H1 (cell line): ENCODE measurements around the gene RALGAPB. TPM values are rescaled to one million over a fixed set of nuclear protein-coding genes. Genes with fewer than 3 reads are reported as not detected.
A peak's percentile ranks its signal among the peaks of the same experiment; 100 is the strongest.

Experiments
- CTCF ChIA-PET: fragments of 300-600 bp; sonication (Branson Sonifier 250); formaldehyde crosslinking; loops from one replicate; lab custom pipeline; 2021; ENCODE audit not compliant: partially characterized antibody; lab: Charles Lee
- POLR2A ChIA-PET: fragments of 300-600 bp; sonication (Branson Sonifier 250); formaldehyde crosslinking; loops from one replicate; lab custom pipeline; 2021; ENCODE audit warnings: inconsistent platforms; ENCODE audit not compliant: partially characterized antibody; lab: Charles Lee
- DNase-seq, 2 experiments: peaks; one replicate each; pipeline versions ENCODE4 v3.0.0 to v3.0.0-alpha.2; 2010 to 2022; ENCODE audit warnings: low spot score in 2 of 2, low read depth in 1 of 2, mixed read lengths in 1 of 2
- FAIRE-seq: peaks from 2 replicates; lab custom pipeline; 2011; peaks lifted over from hg19 to GRCh38; lab: Jason Lieb, UNC
- H2AFZ ChIP-seq: 2 replicates; pipeline ENCODE4 v1.8.1; 2012; ENCODE audit warnings: low read length, inconsistent platforms
- H2AK5ac ChIP-seq: 2 replicates; pipeline ENCODE4 v1.6.1; 2013; ENCODE audit warnings: low read depth, low read length
- H2BK120ac ChIP-seq: replicated peaks from 2 replicates; pipeline ENCODE3; 2013; ENCODE audit warnings: low read depth, low read length, inconsistent platforms
- H2BK12ac ChIP-seq: 2 replicates; pipeline ENCODE4 v1.6.1; 2013; ENCODE audit warnings: low read depth, low read length
- H2BK15ac ChIP-seq: 2 replicates; pipeline ENCODE4 v1.6.1; 2013; ENCODE audit warnings: low read length
- H2BK20ac ChIP-seq: 2 replicates; pipeline ENCODE4 v1.6.1; 2013; ENCODE audit warnings: low read length
- H2BK5ac ChIP-seq: 2 replicates; pipeline ENCODE4 v1.6.1; 2013; ENCODE audit warnings: low read depth, low read length
- H3K14ac ChIP-seq: 2 replicates; pipeline ENCODE4 v1.6.1; 2013; ENCODE audit warnings: inconsistent platforms; ENCODE audit not compliant: insufficient read length
- H3K18ac ChIP-seq: 2 replicates; pipeline ENCODE4 v1.6.1; 2013; ENCODE audit warnings: low read length; ENCODE audit errors: extremely low read depth
- H3K23ac ChIP-seq: 2 replicates; pipeline ENCODE4 v1.6.1; 2013; ENCODE audit warnings: inconsistent platforms; ENCODE audit not compliant: insufficient read length
- H3K23me2 ChIP-seq: 2 replicates; pipeline ENCODE4 v1.6.1; 2013; ENCODE audit warnings: low read depth, low read length
- H3K27ac ChIP-seq: 2 replicates; pipeline ENCODE4 v1.6.1; 2011; ENCODE audit warnings: low read depth, low read length, inconsistent platforms
- H3K27me3 ChIP-seq, 4 experiments: replicated peaks in 1 of 4; 1 replicate in 1 of 4; 2 replicates in 3 of 4; pipeline versions ENCODE4 v1.6.1 to v1.8.1; 2011 to 2013; ENCODE audit warnings: low read length in 3 of 4, mild to moderate bottlenecking in 3 of 4, inconsistent platforms in 2 of 4, mixed read lengths in 2 of 4, moderate library complexity in 1 of 4; ENCODE audit not compliant: control insufficient read depth in 3 of 4, insufficient read depth in 3 of 4; ENCODE audit errors: extremely low read depth in 1 of 4
- H3K36me3 ChIP-seq, 4 experiments: 2 replicates each; pipeline versions ENCODE4 v1.6.1 to v1.8.1; 2011 to 2013; ENCODE audit warnings: mild to moderate bottlenecking in 4 of 4, low read length in 3 of 4, moderate library complexity in 2 of 4, control low read depth in 1 of 4, inconsistent platforms in 1 of 4; ENCODE audit not compliant: insufficient read depth in 4 of 4, control insufficient read depth in 2 of 4
- H3K4ac ChIP-seq: replicated peaks from 2 replicates; pipeline ENCODE3; 2013; ENCODE audit warnings: low read length, low read depth, mixed read lengths, inconsistent platforms; ENCODE audit not compliant: insufficient read length
- H3K4me1 ChIP-seq, 4 experiments: replicated peaks in 1 of 4; 1 replicate in 1 of 4; 2 replicates in 3 of 4; pipeline versions ENCODE4 v1.6.1 to v1.8.1; 2011 to 2013; ENCODE audit warnings: low read length in 3 of 4, inconsistent platforms in 2 of 4, mixed read lengths in 1 of 4; ENCODE audit not compliant: insufficient read depth in 4 of 4, control insufficient read depth in 3 of 4
- H3K4me2 ChIP-seq, 2 experiments: 2 replicates each; pipeline versions ENCODE4 v1.6.1 to v1.8.1; 2011 to 2013; ENCODE audit warnings: low read depth in 2 of 2, low read length in 2 of 2, control low read depth in 1 of 2, inconsistent platforms in 1 of 2, mild to moderate bottlenecking in 1 of 2; ENCODE audit not compliant: insufficient read depth in 1 of 2
- H3K4me3 ChIP-seq, 4 experiments: fragments of 200-600, 300-600 bp in 1 of 4; sonication (generic), shearing (Covaris generic), sonication (Bioruptor Twin) in 1 of 4; 2 replicates each; pipeline versions ENCODE4 v1.5.1 to v1.8.1; 2011 to 2016; ENCODE audit warnings: low read length in 4 of 4, low read depth in 3 of 4, control low read depth in 2 of 4, inconsistent platforms in 2 of 4, mild to moderate bottlenecking in 2 of 4, mixed read lengths in 1 of 4, moderate library complexity in 1 of 4; ENCODE audit not compliant: insufficient read depth in 2 of 4; ENCODE audit errors: extremely low read depth in 1 of 4
- H3K56ac ChIP-seq: replicated peaks from 2 replicates; pipeline ENCODE3; 2013; ENCODE audit warnings: low read depth, mild to moderate bottlenecking, mixed read lengths, low read length, inconsistent platforms; ENCODE audit not compliant: insufficient read length
- H3K79me1 ChIP-seq: 2 replicates; pipeline ENCODE4 v1.6.1; 2013; ENCODE audit warnings: low read depth, low read length, control low read depth
- H3K79me2 ChIP-seq, 2 experiments: 2 replicates each; pipeline versions ENCODE4 v1.6.1 to v1.8.1; 2012 to 2013; ENCODE audit warnings: low read length in 2 of 2, mild to moderate bottlenecking in 2 of 2, inconsistent platforms in 1 of 2; ENCODE audit not compliant: insufficient read depth in 2 of 2, control insufficient read depth in 1 of 2
- H3K9ac ChIP-seq, 4 experiments: replicated peaks in 1 of 4; 1 replicate in 1 of 4; 2 replicates in 3 of 4; pipeline versions ENCODE4 v1.6.1 to v1.8.1; 2011 to 2013; ENCODE audit warnings: low read depth in 3 of 4, low read length in 3 of 4, control low read depth in 2 of 4, mild to moderate bottlenecking in 2 of 4, moderate library complexity in 2 of 4, inconsistent platforms in 1 of 4; ENCODE audit errors: extremely low read depth in 1 of 4
- H3K9me3 ChIP-seq, 2 experiments: 2 replicates each; pipeline versions ENCODE4 v1.6.1 to v1.8.1; 2012 to 2013; ENCODE audit warnings: mild to moderate bottlenecking in 2 of 2, moderate library complexity in 2 of 2, control low read depth in 1 of 2, inconsistent platforms in 1 of 2, low read depth in 1 of 2, low read length in 1 of 2, mixed read lengths in 1 of 2; ENCODE audit not compliant: insufficient read depth in 2 of 2
- H4K20me1 ChIP-seq, 2 experiments: replicated peaks in 1 of 2; 2 replicates each; pipeline versions ENCODE3 to v1.8.1; 2011 to 2013; ENCODE audit warnings: inconsistent platforms in 2 of 2, low read length in 2 of 2, mild to moderate bottlenecking in 1 of 2; ENCODE audit not compliant: insufficient read depth in 2 of 2, control insufficient read depth in 1 of 2
- H4K5ac ChIP-seq: 2 replicates; pipeline ENCODE4 v1.6.1; 2013; ENCODE audit warnings: low read length, low read depth, mixed read lengths, inconsistent platforms; ENCODE audit not compliant: insufficient read length
- H4K8ac ChIP-seq: 2 replicates; pipeline ENCODE4 v1.8.0; 2013; ENCODE audit warnings: mild to moderate bottlenecking, moderate library complexity, low read length, inconsistent platforms; ENCODE audit not compliant: insufficient read depth; ENCODE audit errors: extremely low read depth
- H4K91ac ChIP-seq: replicated peaks from 2 replicates; pipeline ENCODE3; 2013; ENCODE audit warnings: low read length, mixed read lengths, inconsistent platforms; ENCODE audit not compliant: insufficient read length
- SP2 ChIP-seq: IDR thresholded peaks from 2 replicates; pipeline ENCODE4 v1.6.1; 2012; ENCODE audit warnings: mild to moderate bottlenecking, low read length, inconsistent platforms
- SRF ChIP-seq: IDR thresholded peaks from 2 replicates; pipeline ENCODE4 v1.6.1; 2011; ENCODE audit warnings: mild to moderate bottlenecking, low read depth, low read length, moderate library complexity
- WGBS, 2 experiments: shearing (Covaris generic) in 1 of 2; methylation state at CpG; one replicate each; pipeline versions ENCODE4 v1.1.6 to v1.1.7; 2013 to 2015; ENCODE audit warnings: low lambda C conversion rate in 2 of 2, mixed read lengths in 2 of 2, inconsistent platforms in 1 of 2, low coverage in 1 of 2, missing lambda C conversion rate in 1 of 2; ENCODE audit not compliant: insufficient replicate concordance in 2 of 2, insufficient coverage in 1 of 2, insufficient read length in 1 of 2; ENCODE audit errors: extremely low coverage in 1 of 2, missing lambda C conversion rate in 1 of 2; 5-methylcytosine and 5-hydroxymethylcytosine counted together
- polyA plus RNA-seq, 7 experiments: library from polyadenylated mRNA; depleted of rRNA in 3 of 7; stranded (reverse) in 5 of 7; unstranded in 2 of 7; fragments of >200 nt in 5 of 7; fragments of 200-250 nt in 2 of 7; gene quantifications; 1 replicate in 5 of 7; 2 replicates in 1 of 7; 4 replicates in 1 of 7; pipeline versions ENCODE4 v1.2.1 to v1.2.3, GENCODE V29; 2011 to 2013; ENCODE audit warnings: missing spikeins in 2 of 7, mixed read lengths in 2 of 7
- total RNA-seq: library from RNA; stranded (reverse); fragmentation: NEBNext Ultra II Directional; extraction: Animal tissue kit (Norgen Biotek cat#: 25700); gene quantifications from 2 replicates; pipeline ENCODE4 v1.2.1, GENCODE V29; 2021

Gene RALGAPB
- total and polyA plus RNA-seq, 2 of the 8 experiments (the other 6 are each of a cell fraction or from before 2014, with no cell fraction given) = 10.6 to 35.1 TPM

DNA sequence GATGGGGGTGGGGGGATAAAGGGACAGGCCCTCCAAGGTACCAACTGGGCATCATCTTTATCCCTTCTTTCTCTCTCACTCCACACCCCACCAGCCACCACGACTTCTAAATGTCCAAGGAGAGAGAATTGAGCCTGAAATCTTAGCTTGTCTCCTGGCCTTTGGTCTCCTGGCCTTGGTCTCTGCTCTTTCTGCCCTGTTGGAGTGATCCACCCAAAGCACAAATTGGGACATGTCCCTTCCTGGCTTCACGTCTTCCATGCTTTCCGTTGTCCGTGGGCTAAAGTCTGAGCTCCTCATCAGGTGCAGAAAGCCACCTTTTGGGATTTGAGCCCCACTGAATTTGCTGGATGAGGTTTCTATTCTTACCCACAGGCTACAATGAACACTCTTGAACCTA is 116.7 kb downstream of the RALGAPB start:
- H3K14ac ChIP-seq = no peak overlapping the region
- H3K23me2 ChIP-seq = peaks cover 11% of the 10 kb centered on the region
- no peak overlapping the region for H3K4me3 ChIP-seq
- H2BK120ac ChIP-seq = no peak overlapping the region
- H3K27me3 ChIP-seq = no peaks in the 10 kb centered on the region
- H2BK5ac ChIP-seq = no peak overlapping the region
- no peak for FAIRE-seq
- no peak overlapping the region for H3K18ac ChIP-seq
- H2AFZ ChIP-seq = no peak overlapping the region
- no peak for TF ChIP-seq SRF
- no peak for TF ChIP-seq SP2
- no peak overlapping the region for H4K5ac ChIP-seq
- H3K79me2 ChIP-seq = no peaks in the 10 kb centered on the region
- H3K79me1 ChIP-seq = no peaks in the 10 kb centered on the region; the same call in 1 of the 2 replicates
- H3K9ac ChIP-seq = no peak overlapping the region
- H3K9me3 ChIP-seq = no peaks in the 10 kb centered on the region
- no peaks in the 10 kb centered on the region for H3K36me3 ChIP-seq
- H2BK20ac ChIP-seq = no peak overlapping the region
- H3K4me1 ChIP-seq = peaks cover 0 to 12% (median 4%) of the 10 kb centered on the region in 4 experiments; a peak in 3 of 7 replicates
- H3K27ac ChIP-seq = no peak overlapping the region
- H3K4me2 ChIP-seq = no peak overlapping the region
- H3K56ac ChIP-seq = peak overlapping the region; percentile 74
- H3K23ac ChIP-seq = no peak overlapping the region
- no peak overlapping the region for H4K91ac ChIP-seq
- WGBS, 2 experiments = 78% methylated on average over 4 of the region's 4 CpGs; no CpG with 5 or more reads in 1 of the 2 experiments
- no peak overlapping the region for H3K4ac ChIP-seq
- no peak for DNase-seq
- ChIA-PET CTCF (interaction anchor here (0.6 kb wide), 1 partner anchor 344 kb away, joined by 3 read pairs; no protein-coding TSS in a partner anchor), POLR2A (no interaction called here)
- no peak overlapping the region for H2BK15ac ChIP-seq
- H2AK5ac ChIP-seq = no peak overlapping the region
- H4K8ac ChIP-seq = no peak overlapping the region
- H2BK12ac ChIP-seq = no peak overlapping the region
- peaks cover 0 to 6% of the 10 kb centered on the region in 2 experiments for H4K20me1 ChIP-seq
